Adrenal gland (tissue), 12 donors: ENCODE results near the gene WWP2. TPM values are rescaled to one million over a fixed set of nuclear protein-coding genes. Genes with fewer than 3 reads are reported as not detected.
"Not testable (repeated sequence)": the region's sequence is repeated elsewhere in the genome, so short reads cannot be mapped to it uniquely, and the experiment has no call there.

Source experiments
- DNase-seq, 7 donors: peaks; one replicate each; pipeline ENCODE4 v3.0.0-alpha.2; 2019 to 2020
- H3K27ac ChIP-seq, 5 donors: fragments of 200-600 bp; sonication (generic) in 4 of 5; 1 replicate in 3 of 5; 2 replicates in 2 of 5; pipeline versions ENCODE4 v1.5.1 to v1.8.0; 2016 to 2020; ENCODE audit warnings: mild to moderate bottlenecking in 1 of 5
- H3K27me3 ChIP-seq: fragments of 200-600 bp; 2 replicates; pipeline ENCODE4 v1.8.0; 2021
- H3K36me3 ChIP-seq, 2 donors: fragments of 200-600 bp; replicated peaks in 1 of 2; 1 replicate in 1 of 2; 2 replicates in 1 of 2; pipeline versions ENCODE4 v1.5.1 to v1.8.0; 2018 to 2022
- H3K4me1 ChIP-seq, 2 donors: fragments of 200-600 bp; replicated peaks in 1 of 2; 1 replicate in 1 of 2; 2 replicates in 1 of 2; pipeline versions ENCODE4 v1.5.1 to v1.8.0; 2018 to 2021
- H3K4me3 ChIP-seq, 4 donors: fragments of 200-600 bp; sonication (generic) in 3 of 4; one replicate each; pipeline ENCODE4 v1.5.1; 2016 to 2018
- H3K9me3 ChIP-seq, 3 donors: fragments of 200-600 bp; sonication (generic) in 1 of 3; replicated peaks in 1 of 3; 1 replicate in 2 of 3; 2 replicates in 1 of 3; pipeline versions ENCODE4 v1.5.1 to v1.8.0; 2016 to 2021
- POLR2A ChIP-seq, 2 donors: fragments of 450-650 bp; IDR thresholded peaks; one replicate each; pipeline ENCODE4 v1.6.1; 2017; ENCODE audit warnings: antibody characterized with exemption in 2 of 2, mild to moderate bottlenecking in 2 of 2, moderate library complexity in 1 of 2
- WGBS, 4 donors: extraction: QIAGEN DNeasy Blood & Tissue Kit in 2 of 4; methylation state at CpG; one replicate each; pipeline versions ENCODE4 v1.1.5 to v1.1.7; 2013 to 2017; 5-methylcytosine and 5-hydroxymethylcytosine counted together
- intact Hi-C, 2 donors: fragments of 100-400 bp; cut with DNase I; formaldehyde crosslinking; loops; one replicate each; pipeline versions ENCODE4 v1.14.1 to v1.15.0; 2022 to 2023
- polyA plus RNA-seq, 3 donors: library from polyadenylated mRNA; stranded (reverse); fragments of 200-250 nt in 2 of 3; fragments of 350-450 nt in 1 of 3; fragmentation: Illumina TruSeq in 1 of 3; extraction: RNeasy Lipid Tissue Mini Kit (QIAGEN cat#74804) in 1 of 3; gene quantifications; one replicate each; pipeline ENCODE4 v1.2.3, GENCODE V29; 2013 to 2014
- total RNA-seq, 9 donors: library from RNA; depleted of rRNA in 4 of 9; stranded (reverse); fragments of >200 nt in 4 of 9; fragments of 120-200 nt in 1 of 9; fragmentation: NEBNext Ultra II Directional in 1 of 9; extraction: Animal tissue kit (Norgen Biotek cat#: 25700) in 1 of 9; gene quantifications; one replicate each; pipeline versions ENCODE4 v1.1.0 to v1.2.4, GENCODE V29; 2013 to 2023
- TF ChIP-seq, protein P1 (sequence below), 6 experiments: fragments of 450-650 bp in 4 of 6; fragments of 200-600 bp in 2 of 6; sonication (generic) in 1 of 6; IDR thresholded peaks; 1 replicate in 5 of 6; 2 replicates in 1 of 6; pipeline versions ENCODE4 v1.5.1 to v1.8.0; 2016 to 2021; ENCODE audit warnings: antibody characterized with exemption in 6 of 6, mild to moderate bottlenecking in 2 of 6, moderate library complexity in 1 of 6
- donor health status: healthy with polysubstance abuse.
- donor health status: Bipolar disorder and iron deficiency.
- donor health status: DM: yes; HTN: yes; CAD: no.
- donor health status: DM: no; HTN: no; CAD: no.
- donor health status: DM: no; HTN: no; CAD: no.
- donor health status: DM: yes; HTN: yes; CAD: no.

Gene WWP2
- total and polyA plus RNA-seq, 12 donors = 28.3 to 99.8 (median 72.0) TPM

DNA sequence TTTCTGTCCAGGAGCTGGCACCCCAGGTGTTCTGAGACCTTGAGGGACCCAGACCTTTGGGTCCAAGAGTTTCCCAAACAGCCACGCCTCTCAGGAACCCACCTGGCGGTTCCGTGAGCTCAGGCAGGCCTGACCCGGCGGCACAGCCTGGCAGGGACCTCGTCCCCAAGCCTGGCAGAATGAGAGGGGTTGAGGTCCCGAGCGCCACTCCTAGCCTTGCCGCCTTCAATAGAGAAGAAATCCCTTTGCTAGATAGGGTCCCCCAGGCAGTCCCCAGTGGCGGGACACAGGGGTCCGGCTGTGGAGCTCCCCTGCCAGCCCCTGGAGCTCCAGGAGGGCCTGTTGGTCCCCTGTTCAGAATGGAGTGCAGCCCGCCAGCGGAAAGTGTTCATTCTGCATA is 178.5 kb downstream of the WWP2 start:
- intact Hi-C loops = no loop called here
- H3K27ac ChIP-seq = no peak overlapping the region
- WGBS, 4 donors = 87 to 99% (median 96%) methylated on average over 6 to 13 of the region's 13 CpGs
- DNase-seq = peak in 1 of 7 donors; percentile 10
- no peak overlapping the region for H3K4me3 ChIP-seq
- H3K36me3 ChIP-seq = peaks cover 0 to 56% of the 10 kb centered on the region in 2 donors
- H3K9me3 ChIP-seq = no peaks in the 10 kb centered on the region
- no peak for TF ChIP-seq POLR2A (IDR thresholded peaks at IDR 0.05)
- TF ChIP-seq, protein P1, sequence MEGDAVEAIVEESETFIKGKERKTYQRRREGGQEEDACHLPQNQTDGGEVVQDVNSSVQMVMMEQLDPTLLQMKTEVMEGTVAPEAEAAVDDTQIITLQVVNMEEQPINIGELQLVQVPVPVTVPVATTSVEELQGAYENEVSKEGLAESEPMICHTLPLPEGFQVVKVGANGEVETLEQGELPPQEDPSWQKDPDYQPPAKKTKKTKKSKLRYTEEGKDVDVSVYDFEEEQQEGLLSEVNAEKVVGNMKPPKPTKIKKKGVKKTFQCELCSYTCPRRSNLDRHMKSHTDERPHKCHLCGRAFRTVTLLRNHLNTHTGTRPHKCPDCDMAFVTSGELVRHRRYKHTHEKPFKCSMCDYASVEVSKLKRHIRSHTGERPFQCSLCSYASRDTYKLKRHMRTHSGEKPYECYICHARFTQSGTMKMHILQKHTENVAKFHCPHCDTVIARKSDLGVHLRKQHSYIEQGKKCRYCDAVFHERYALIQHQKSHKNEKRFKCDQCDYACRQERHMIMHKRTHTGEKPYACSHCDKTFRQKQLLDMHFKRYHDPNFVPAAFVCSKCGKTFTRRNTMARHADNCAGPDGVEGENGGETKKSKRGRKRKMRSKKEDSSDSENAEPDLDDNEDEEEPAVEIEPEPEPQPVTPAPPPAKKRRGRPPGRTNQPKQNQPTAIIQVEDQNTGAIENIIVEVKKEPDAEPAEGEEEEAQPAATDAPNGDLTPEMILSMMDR (IDR thresholded peaks at IDR 0.05) = no peak
- H3K27me3 ChIP-seq = no peaks in the 10 kb centered on the region
- no peaks in the 10 kb centered on the region for H3K4me1 ChIP-seq

DNA sequence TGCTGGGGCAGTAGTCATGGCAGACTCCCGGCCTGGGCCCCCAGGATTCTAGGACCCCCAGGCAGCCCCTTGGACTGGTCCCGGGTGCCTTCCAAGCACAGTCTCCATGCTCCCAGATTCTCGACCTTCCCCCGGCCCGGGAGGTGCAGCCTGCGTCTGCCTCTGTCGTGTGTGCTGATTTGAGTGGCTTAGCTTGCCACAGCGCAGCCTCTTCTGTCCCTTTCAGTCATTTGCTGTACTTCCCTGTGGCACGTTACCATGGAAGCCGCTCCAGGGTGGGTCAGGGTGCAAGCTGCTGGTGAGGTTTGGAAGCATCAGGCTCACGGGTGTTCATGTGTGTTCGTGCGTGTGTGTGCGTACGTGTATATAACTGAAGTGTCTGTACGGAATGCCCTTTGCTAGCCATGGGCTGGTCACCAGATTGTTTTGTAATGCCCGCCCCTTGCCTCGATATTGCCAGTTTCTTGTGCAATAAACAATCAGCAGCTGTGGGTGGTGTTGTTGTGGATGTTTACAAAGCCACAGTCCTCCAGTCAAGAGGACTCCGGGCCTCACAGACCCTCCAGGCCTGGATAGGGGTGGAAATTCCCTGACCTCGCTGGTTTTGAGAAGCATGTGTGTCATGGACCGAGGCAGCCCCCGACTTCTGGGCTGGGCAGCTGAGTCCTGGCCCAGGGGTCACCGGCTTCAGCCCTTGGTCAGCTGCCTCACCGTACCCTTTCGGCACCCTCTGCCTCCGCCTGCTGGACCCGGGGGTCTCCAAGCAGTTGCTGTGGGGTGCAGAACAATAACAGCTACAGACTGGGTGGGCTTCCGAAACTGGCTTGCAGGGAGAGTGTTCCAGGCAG is 179.3 kb downstream of the WWP2 start:
- Histone ChIP-seq H3K36me3 (peaks cover 0 to 48% of the 10 kb centered on the region in 2 donors), H3K4me1 (no peaks in the 10 kb centered on the region), H3K27ac (no peak overlapping the region), H3K9me3 (no peaks in the 10 kb centered on the region), H3K4me3 (no peak overlapping the region), H3K27me3 (no peaks in the 10 kb centered on the region)
- TF ChIP-seq POLR2A (IDR thresholded peaks at IDR 0.05) = no peak
- TF ChIP-seq, protein P1 (IDR thresholded peaks at IDR 0.05) = no peak
- intact Hi-C loops = no loop called here
- peak in 5 of 7 donors; percentile 7 to 50 (median 14) for DNase-seq
- 85 to 92% (median 89%) methylated on average over 24 to 28 of the region's 28 CpGs for WGBS, 4 donors

DNA sequence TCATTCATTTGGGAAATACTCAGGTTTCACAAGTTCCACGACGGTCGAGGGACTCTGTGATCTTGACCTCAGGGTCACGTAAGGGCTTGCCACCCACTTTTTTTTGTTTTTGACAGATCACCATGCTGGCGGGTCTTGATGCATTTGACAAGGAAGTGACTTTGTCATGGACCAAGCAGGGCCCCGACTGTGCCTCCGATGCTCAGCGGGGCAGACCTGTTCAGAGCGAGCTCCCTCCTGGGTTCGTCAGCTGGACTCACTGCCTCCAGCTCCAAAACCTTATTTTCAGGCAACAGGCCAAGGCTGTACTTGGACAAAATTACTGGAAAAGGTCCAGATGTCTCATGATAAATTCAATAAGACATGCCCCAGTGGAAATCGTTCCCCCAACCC is 180.0 kb downstream of the WWP2 start:
- Histone ChIP-seq H3K4me1 (no peaks in the 10 kb centered on the region), H3K27ac (no peak overlapping the region), H3K4me3 (no peak overlapping the region), H3K36me3 (peaks cover 0 to 42% of the 10 kb centered on the region in 2 donors), H3K9me3 (no peaks in the 10 kb centered on the region), H3K27me3 (no peaks in the 10 kb centered on the region)
- intact Hi-C loops = no loop called here
- peak in 4 of 7 donors; percentile 6 to 54 (median 20) for DNase-seq
- TF ChIP-seq, protein P1 (IDR thresholded peaks at IDR 0.05) = no peak
- no peak for TF ChIP-seq POLR2A (IDR thresholded peaks at IDR 0.05)
- WGBS, 4 donors = 61 to 74% (median 69%) methylated on average over 6 to 11 of the region's 11 CpGs

DNA sequence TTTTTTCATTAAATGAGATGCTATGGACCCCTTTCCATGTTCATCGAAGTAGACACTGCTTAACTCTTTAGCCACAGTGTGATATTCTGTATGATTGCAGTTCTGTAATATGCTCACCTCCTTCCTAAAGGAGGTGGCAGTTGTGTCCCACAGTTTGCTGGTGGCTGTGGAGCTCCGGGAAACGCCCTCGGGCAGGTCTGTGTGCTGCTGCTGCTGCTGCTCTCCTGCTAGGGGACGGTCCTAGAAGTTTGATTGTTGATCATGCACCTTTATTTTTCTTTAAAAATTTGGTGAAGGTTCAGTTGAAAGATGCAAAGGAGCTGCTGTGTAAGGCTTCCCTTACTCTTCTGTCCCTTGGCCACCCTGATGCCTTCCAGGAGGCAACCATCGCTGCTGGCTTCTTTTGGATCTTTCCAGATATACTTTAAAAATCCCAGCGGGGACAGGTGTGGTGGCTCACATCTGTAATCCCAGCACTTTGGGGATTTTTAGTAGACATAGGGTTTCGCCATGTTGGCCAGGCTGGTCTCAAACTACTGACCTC is 180.6 kb downstream of the WWP2 start:
- intact Hi-C loops = no loop called here
- H3K9me3 ChIP-seq = no peaks in the 10 kb centered on the region
- H3K27ac ChIP-seq = no peak overlapping the region
- no peaks in the 10 kb centered on the region for H3K4me1 ChIP-seq
- no peak overlapping the region for H3K4me3 ChIP-seq
- TF ChIP-seq, protein P1 (IDR thresholded peaks at IDR 0.05) = no peak
- TF ChIP-seq POLR2A (IDR thresholded peaks at IDR 0.05) = no peak
- DNase-seq = peak in 1 of 7 donors; percentile 1
- H3K36me3 ChIP-seq = peaks cover 0 to 36% of the 10 kb centered on the region in 2 donors
- 90 to 96% (median 93%) methylated on average over 8 of the region's 8 CpGs for WGBS, 4 donors
- no peaks in the 10 kb centered on the region for H3K27me3 ChIP-seq

DNA sequence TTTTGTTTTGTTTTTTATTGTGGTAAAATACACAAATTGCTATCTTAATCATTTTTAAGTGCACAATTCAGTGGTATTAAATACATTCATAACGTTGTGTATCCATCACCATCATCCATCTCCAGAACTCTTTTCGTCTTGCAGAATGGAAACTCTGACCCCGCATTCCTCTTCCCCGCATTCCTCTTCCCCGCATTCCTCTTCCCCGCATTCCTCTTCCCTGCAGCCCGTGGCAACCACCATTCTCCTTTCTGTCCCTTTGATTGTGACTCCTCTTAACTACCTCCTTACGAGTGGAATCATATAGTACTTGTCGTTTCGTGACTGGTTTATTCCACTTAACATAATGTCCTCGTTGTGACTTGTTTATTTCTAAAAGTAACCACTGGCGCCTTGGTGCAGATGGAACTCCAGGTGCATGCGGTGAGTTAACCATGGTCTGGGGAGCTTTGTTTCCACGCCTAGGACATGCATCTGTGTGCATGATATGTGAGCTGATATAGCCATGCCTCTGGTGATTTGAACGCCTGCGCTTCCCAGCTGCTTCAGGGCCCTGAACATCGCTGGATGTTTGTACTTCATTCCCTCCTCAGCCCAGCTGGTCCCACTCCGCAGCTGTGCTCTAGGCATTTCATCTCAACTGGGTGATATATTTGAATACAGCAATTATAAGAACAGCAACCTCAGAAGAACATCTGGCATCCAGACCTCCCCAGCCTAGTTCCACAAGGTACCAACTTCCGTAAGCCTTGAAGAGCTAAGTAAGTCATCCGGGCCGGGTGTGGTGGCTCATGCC is 181.3 kb downstream of the WWP2 start:
- 82 to 95% (median 87%) methylated on average over 11 to 16 of the region's 21 CpGs for WGBS, 4 donors
- H3K27me3 ChIP-seq, H3K27ac ChIP-seq, intact Hi-C loops, H3K4me3 ChIP-seq, H3K4me1 ChIP-seq, H3K9me3 ChIP-seq: not testable (repeated sequence)
- H3K36me3 ChIP-seq = peaks cover 0 to 30% of the 10 kb centered on the region in 2 donors
- DNase-seq = peak in 1 of 7 donors; percentile 9

DNA sequence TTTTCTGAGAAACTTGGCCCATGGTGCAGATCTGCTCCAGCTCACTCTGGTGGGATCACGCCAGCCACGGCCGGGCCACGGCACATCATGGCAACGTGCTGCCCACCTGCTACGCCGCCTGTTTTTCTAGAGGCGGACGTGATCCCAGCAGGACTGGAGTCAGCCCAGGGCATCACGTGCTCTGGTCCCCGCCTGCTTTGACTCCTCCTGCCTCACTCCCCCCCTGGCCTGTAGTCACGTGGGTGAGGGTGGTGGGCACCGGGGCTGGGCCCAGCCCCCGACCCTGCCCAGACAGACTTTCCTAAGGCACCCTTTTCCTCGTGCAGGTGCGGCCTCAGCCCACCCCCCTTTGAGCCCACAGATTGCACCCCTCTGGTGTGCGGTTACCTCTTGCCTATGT is 188.3 kb downstream of the WWP2 start:
- H3K27ac ChIP-seq, H3K9me3 ChIP-seq, H3K4me1 ChIP-seq, H3K27me3 ChIP-seq, H3K36me3 ChIP-seq, H3K4me3 ChIP-seq, intact Hi-C loops, DNase-seq: not testable (repeated sequence)
- WGBS, 4 donors = no CpG with 5 or more reads among the region's 17 CpGs
